ENCODE measurements around the gene LAMA2. TPM values are rescaled to one million over a fixed set of nuclear protein-coding genes. Genes with fewer than 3 reads are reported as not detected.

The LAMA2 gene
- total and polyA plus RNA-seq, 2 of the 13 experiments (the other 11 are each of a cell fraction or from before 2014, with no cell fraction given) = 0.11 to 0.28 TPM

GRCh38 chr6:129279343-129280292 lies 396.7 kb downstream of the LAMA2 start:
- no peak for ATAC-seq
- H3K9ac ChIP-seq (ENCODE audit: insufficient read depth, low read depth, low read length) = no peak overlapping the region
- no peaks in the 10 kb centered on the region for H3K79me2 ChIP-seq (ENCODE audit: insufficient read depth, low read length)
- POLR2A ChIA-PET = no interaction called here
- no peak overlapping the region for H2AFZ ChIP-seq (ENCODE audit: low read length)
- H3K4me2 ChIP-seq (ENCODE audit: low read depth, low read length) = no peak overlapping the region
- FAIRE-seq = no peak
- no peak for TF ChIP-seq HMGXB4 (CRISPR knock-in tag; IDR thresholded peaks at IDR 0.05; ENCODE audit: borderline replicate concordance in 1 of 2, low read depth in 1 of 2)
- no peak for TF ChIP-seq WIZ (CRISPR knock-in tag; IDR thresholded peaks at IDR 0.05)
- TF ChIP-seq, protein P1, sequence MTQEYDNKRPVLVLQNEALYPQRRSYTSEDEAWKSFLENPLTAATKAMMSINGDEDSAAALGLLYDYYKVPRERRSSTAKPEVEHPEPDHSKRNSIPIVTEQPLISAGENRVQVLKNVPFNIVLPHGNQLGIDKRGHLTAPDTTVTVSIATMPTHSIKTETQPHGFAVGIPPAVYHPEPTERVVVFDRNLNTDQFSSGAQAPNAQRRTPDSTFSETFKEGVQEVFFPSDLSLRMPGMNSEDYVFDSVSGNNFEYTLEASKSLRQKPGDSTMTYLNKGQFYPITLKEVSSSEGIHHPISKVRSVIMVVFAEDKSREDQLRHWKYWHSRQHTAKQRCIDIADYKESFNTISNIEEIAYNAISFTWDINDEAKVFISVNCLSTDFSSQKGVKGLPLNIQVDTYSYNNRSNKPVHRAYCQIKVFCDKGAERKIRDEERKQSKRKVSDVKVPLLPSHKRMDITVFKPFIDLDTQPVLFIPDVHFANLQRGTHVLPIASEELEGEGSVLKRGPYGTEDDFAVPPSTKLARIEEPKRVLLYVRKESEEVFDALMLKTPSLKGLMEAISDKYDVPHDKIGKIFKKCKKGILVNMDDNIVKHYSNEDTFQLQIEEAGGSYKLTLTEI (CRISPR knock-in tag; conservative IDR thresholded peaks at IDR 0.05) = no peak
- TF ChIP-seq TCF12 (IDR thresholded peaks at IDR 0.05) = no peak
- TF ChIP-seq TCF12 (CRISPR knock-in tag; IDR thresholded peaks at IDR 0.05) = no peak
- TF ChIP-seq ZNF234 (CRISPR knock-in tag; conservative IDR thresholded peaks at IDR 0.05) = no peak
- TF ChIP-seq SP140L (CRISPR knock-in tag; IDR thresholded peaks at IDR 0.05; ENCODE audit: borderline replicate concordance) = no peak
- TF ChIP-seq, protein P2, sequence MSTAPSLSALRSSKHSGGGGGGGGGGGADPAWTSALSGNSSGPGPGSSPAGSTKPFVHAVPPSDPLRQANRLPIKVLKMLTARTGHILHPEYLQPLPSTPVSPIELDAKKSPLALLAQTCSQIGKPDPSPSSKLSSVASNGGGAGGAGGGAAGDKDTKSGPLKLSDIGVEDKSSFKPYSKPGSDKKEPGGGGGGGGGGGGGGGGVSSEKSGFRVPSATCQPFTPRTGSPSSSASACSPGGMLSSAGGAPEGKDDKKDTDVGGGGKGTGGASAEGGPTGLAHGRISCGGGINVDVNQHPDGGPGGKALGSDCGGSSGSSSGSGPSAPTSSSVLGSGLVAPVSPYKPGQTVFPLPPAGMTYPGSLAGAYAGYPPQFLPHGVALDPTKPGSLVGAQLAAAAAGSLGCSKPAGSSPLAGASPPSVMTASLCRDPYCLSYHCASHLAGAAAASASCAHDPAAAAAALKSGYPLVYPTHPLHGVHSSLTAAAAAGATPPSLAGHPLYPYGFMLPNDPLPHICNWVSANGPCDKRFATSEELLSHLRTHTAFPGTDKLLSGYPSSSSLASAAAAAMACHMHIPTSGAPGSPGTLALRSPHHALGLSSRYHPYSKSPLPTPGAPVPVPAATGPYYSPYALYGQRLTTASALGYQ (CRISPR knock-in tag; IDR thresholded peaks at IDR 0.05) = no peak
- no peak for TF ChIP-seq FOXJ3 (CRISPR knock-in tag; IDR thresholded peaks at IDR 0.05; ENCODE audit: borderline replicate concordance)
- TF ChIP-seq ATAD3A (CRISPR knock-in tag; IDR thresholded peaks at IDR 0.05) = no peak
- TF ChIP-seq DNMT3B (CRISPR knock-in tag; conservative IDR thresholded peaks at IDR 0.05) = no peak
- TF ChIP-seq, protein P3, sequence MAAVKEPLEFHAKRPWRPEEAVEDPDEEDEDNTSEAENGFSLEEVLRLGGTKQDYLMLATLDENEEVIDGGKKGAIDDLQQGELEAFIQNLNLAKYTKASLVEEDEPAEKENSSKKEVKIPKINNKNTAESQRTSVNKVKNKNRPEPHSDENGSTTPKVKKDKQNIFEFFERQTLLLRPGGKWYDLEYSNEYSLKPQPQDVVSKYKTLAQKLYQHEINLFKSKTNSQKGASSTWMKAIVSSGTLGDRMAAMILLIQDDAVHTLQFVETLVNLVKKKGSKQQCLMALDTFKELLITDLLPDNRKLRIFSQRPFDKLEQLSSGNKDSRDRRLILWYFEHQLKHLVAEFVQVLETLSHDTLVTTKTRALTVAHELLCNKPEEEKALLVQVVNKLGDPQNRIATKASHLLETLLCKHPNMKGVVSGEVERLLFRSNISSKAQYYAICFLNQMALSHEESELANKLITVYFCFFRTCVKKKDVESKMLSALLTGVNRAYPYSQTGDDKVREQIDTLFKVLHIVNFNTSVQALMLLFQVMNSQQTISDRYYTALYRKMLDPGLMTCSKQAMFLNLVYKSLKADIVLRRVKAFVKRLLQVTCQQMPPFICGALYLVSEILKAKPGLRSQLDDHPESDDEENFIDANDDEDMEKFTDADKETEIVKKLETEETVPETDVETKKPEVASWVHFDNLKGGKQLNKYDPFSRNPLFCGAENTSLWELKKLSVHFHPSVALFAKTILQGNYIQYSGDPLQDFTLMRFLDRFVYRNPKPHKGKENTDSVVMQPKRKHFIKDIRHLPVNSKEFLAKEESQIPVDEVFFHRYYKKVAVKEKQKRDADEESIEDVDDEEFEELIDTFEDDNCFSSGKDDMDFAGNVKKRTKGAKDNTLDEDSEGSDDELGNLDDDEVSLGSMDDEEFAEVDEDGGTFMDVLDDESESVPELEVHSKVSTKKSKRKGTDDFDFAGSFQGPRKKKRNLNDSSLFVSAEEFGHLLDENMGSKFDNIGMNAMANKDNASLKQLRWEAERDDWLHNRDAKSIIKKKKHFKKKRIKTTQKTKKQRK (IDR thresholded peaks at IDR 0.05; ENCODE audit: low read length) = no peak
- 11% methylated on average over 11 of the region's 11 CpGs for WGBS (ENCODE audit: low lambda C conversion rate)
- H4K20me1 ChIP-seq (ENCODE audit: insufficient read depth, low read length) = no peaks in the 10 kb centered on the region
- in situ Hi-C loops (cut with HindIII; ENCODE audit: extremely low pct_ligation_motif_present, low pct_unique_long_range_greater_than_20kb) (no loop called here), intact Hi-C loops (cut with micrococcal nuclease; ENCODE audit: unreplicated experiment) (no loop called here)
- no peaks in the 10 kb centered on the region for H3K9me3 ChIP-seq (ENCODE audit: low read length)
- no peak overlapping the region for H3K27ac ChIP-seq (ENCODE audit: extremely low read length, insufficient read depth, low read length)
- no peaks in the 10 kb centered on the region for H3K36me3 ChIP-seq (replicated peaks in 1 of 2; ENCODE audit: control insufficient read depth in 1 of 2, insufficient read depth in 2 of 2, low read length in 2 of 2)
- no peak for DNase-seq (ENCODE audit: low spot score)
- no peaks in the 10 kb centered on the region for H3K27me3 ChIP-seq (ENCODE audit: control insufficient read depth in 1 of 2, insufficient read depth in 2 of 2, low read length in 2 of 2)
- CTCF ChIA-PET (ENCODE audit: low intra/inter-chr PET ratio, low total read pairs) = no interaction called here
- no TSS peak for BruUV-seq (replicated peaks)
- no peaks in the 10 kb centered on the region for H3K4me1 ChIP-seq (ENCODE audit: insufficient read depth, low read length)
- H3K4me3 ChIP-seq (replicated peaks in 1 of 3; ENCODE audit: insufficient read depth in 1 of 3, low read depth in 2 of 3, low read length in 3 of 3) = no peak overlapping the region

Measured in HepG2 (cell line).